ENCODE results near the gene TFE3.

The TFE3 gene

GRCh38 chrX:49061490-49061889 is 18.3 kb upstream of the TFE3 start:
- no peak overlapping the region for H3K27ac ChIP-seq (ENCODE audit: low read length)
- no peak for DNase-seq
- no peaks in the 10 kb centered on the region for H3K4me1 ChIP-seq (ENCODE audit: low read length)
- H3K79me2 ChIP-seq (ENCODE audit: low read length) = peaks cover 14% of the 10 kb centered on the region
- no peak overlapping the region for H3K4me3 ChIP-seq (ENCODE audit: low read length)
- no peak overlapping the region for H2AFZ ChIP-seq (ENCODE audit: low read length)
- no peaks in the 10 kb centered on the region for H3K9me2 ChIP-seq (replicated peaks; ENCODE audit: insufficient read depth, low read length)
- H3K9me3 ChIP-seq (replicated peaks; ENCODE audit: insufficient read depth, low read length) = no peaks in the 10 kb centered on the region
- H3K9ac ChIP-seq (ENCODE audit: low read length) = no peak overlapping the region
- H3F3A ChIP-seq (ENCODE audit: insufficient read depth, low read length) = no peaks in the 10 kb centered on the region
- TF ChIP-seq CTCF (IDR thresholded peaks at IDR 0.05; ENCODE audit: low read length) = no peak
- TF ChIP-seq EZH2 (optimal IDR thresholded peaks at IDR 0.05; ENCODE audit: low read depth, low read length) = no peak
- TF ChIP-seq EZH2phosphoT487 (IDR thresholded peaks at IDR 0.05; ENCODE audit: low read length) = no peak
- no peak overlapping the region for H3K4me2 ChIP-seq (ENCODE audit: low read depth, low read length)
- no peaks in the 10 kb centered on the region for H4K20me1 ChIP-seq (ENCODE audit: insufficient read depth, low read length)
- H3K27me3 ChIP-seq (replicated peaks; ENCODE audit: insufficient read depth, low read length) = no peaks in the 10 kb centered on the region
- H3K36me3 ChIP-seq (replicated peaks; ENCODE audit: insufficient read depth, low read length) = no peaks in the 10 kb centered on the region

GRCh38 chrX:49060914-49061313 is 17.8 kb upstream of the TFE3 start:
- Histone ChIP-seq H3K36me3 (replicated peaks; ENCODE audit: insufficient read depth, low read length) (no peaks in the 10 kb centered on the region), H3K27ac (ENCODE audit: low read length) (no peak overlapping the region), H3K4me1 (ENCODE audit: low read length) (no peaks in the 10 kb centered on the region), H3K9me3 (replicated peaks; ENCODE audit: insufficient read depth, low read length) (no peaks in the 10 kb centered on the region), H3K9ac (ENCODE audit: low read length) (no peak overlapping the region), H3K9me2 (replicated peaks; ENCODE audit: insufficient read depth, low read length) (no peaks in the 10 kb centered on the region), H4K20me1 (ENCODE audit: insufficient read depth, low read length) (no peaks in the 10 kb centered on the region), H3K27me3 (replicated peaks; ENCODE audit: insufficient read depth, low read length) (no peaks in the 10 kb centered on the region), H3F3A (ENCODE audit: insufficient read depth, low read length) (no peaks in the 10 kb centered on the region), H2AFZ (ENCODE audit: low read length) (no peak overlapping the region), H3K79me2 (ENCODE audit: low read length) (peaks cover 14% of the 10 kb centered on the region), H3K4me3 (ENCODE audit: low read length) (no peak overlapping the region), H3K4me2 (ENCODE audit: low read depth, low read length) (no peak overlapping the region)
- TF ChIP-seq EZH2phosphoT487 (IDR thresholded peaks at IDR 0.05; ENCODE audit: low read length) (no peak), EZH2 (optimal IDR thresholded peaks at IDR 0.05; ENCODE audit: low read depth, low read length) (no peak), CTCF (IDR thresholded peaks at IDR 0.05; ENCODE audit: low read length) (no peak)
- no peak for DNase-seq

GRCh38 chrX:49059681-49060085 is 16.5 kb upstream of the TFE3 start:
- no peaks in the 10 kb centered on the region for H3K27me3 ChIP-seq (replicated peaks; ENCODE audit: insufficient read depth, low read length)
- H3K9me2 ChIP-seq (replicated peaks; ENCODE audit: insufficient read depth, low read length) = no peaks in the 10 kb centered on the region
- no peaks in the 10 kb centered on the region for H3F3A ChIP-seq (ENCODE audit: insufficient read depth, low read length)
- H3K4me1 ChIP-seq (ENCODE audit: low read length) = no peaks in the 10 kb centered on the region
- TF ChIP-seq CTCF (IDR thresholded peaks at IDR 0.05; ENCODE audit: low read length) = no peak
- TF ChIP-seq EZH2 (optimal IDR thresholded peaks at IDR 0.05; ENCODE audit: low read depth, low read length) = no peak
- TF ChIP-seq EZH2phosphoT487 (IDR thresholded peaks at IDR 0.05; ENCODE audit: low read length) = no peak
- H3K9me3 ChIP-seq (replicated peaks; ENCODE audit: insufficient read depth, low read length) = no peaks in the 10 kb centered on the region
- peak overlapping the region; percentile 65; the same call in 1 of the 2 replicates for H3K9ac ChIP-seq (ENCODE audit: low read length)
- H4K20me1 ChIP-seq (ENCODE audit: insufficient read depth, low read length) = no peaks in the 10 kb centered on the region
- DNase-seq = no peak
- peak overlapping the region; percentile 73; the same call in 1 of the 2 replicates for H3K4me2 ChIP-seq (ENCODE audit: low read depth, low read length)
- H3K36me3 ChIP-seq (replicated peaks; ENCODE audit: insufficient read depth, low read length) = no peaks in the 10 kb centered on the region
- H3K4me3 ChIP-seq (ENCODE audit: low read length) = peak overlapping the region; percentile 74
- peak overlapping the region; percentile 44; the same call in 1 of the 2 replicates for H3K27ac ChIP-seq (ENCODE audit: low read length)
- peaks cover 14% of the 10 kb centered on the region for H3K79me2 ChIP-seq (ENCODE audit: low read length)
- no peak overlapping the region for H2AFZ ChIP-seq (ENCODE audit: low read length)
